K562 (cell line): ENCODE results near the gene OR51B2. TPM values are rescaled to one million over a fixed set of nuclear protein-coding genes. Genes with fewer than 3 reads are reported as not detected.
A peak's percentile ranks its signal among the peaks of the same experiment; 100 is the strongest.

ENCODE experiments used
- BDP1 ChIP-seq: IDR thresholded peaks from 3 replicates; pipeline ENCODE4 v1.6.1; 2011; ENCODE audit not compliant: insufficient read length, insufficient read depth
- CBX1 ChIP-seq: sonication (generic); IDR thresholded peaks from 2 replicates; pipeline ENCODE4 v1.6.1; 2016; ENCODE audit warnings: antibody characterized with exemption, low read depth, mild to moderate bottlenecking
- CHCHD3 ChIP-seq: fragments of 250-450 bp; sonication (Bioruptor Pico); IDR thresholded peaks from 2 replicates; pipeline ENCODE4 v2.1.2; 2022; ENCODE audit warnings: mild to moderate bottlenecking
- FOXM1 ChIP-seq, 2 experiments: fragments of 450-650 bp in 1 of 2; sonication (generic) in 1 of 2; formaldehyde crosslinking in 1 of 2; IDR thresholded peaks; 2 replicates each; pipeline versions ENCODE4 v1.6.1 to v1.9.0; 2017 to 2022; ENCODE audit warnings: low read depth in 2 of 2, mild to moderate bottlenecking in 2 of 2, missing genetic modification reagents in 1 of 2, moderate library complexity in 1 of 2
- GATA2 ChIP-seq: sonication (generic); formaldehyde crosslinking; IDR thresholded peaks from 2 replicates; pipeline ENCODE4 v1.4.0; 2020; ENCODE audit warnings: mild to moderate bottlenecking, missing genetic modification reagents
- MITF ChIP-seq: IDR thresholded peaks from 2 replicates; pipeline ENCODE4 v1.6.1; 2014; ENCODE audit warnings: antibody characterized with exemption
- NFE2L1 ChIP-seq: fragments of 450-650 bp; IDR thresholded peaks from 2 replicates; pipeline ENCODE4 v1.6.1; 2016; ENCODE audit warnings: missing genetic modification characterization, low read depth, mild to moderate bottlenecking, missing compliant biosample characterization, moderate library complexity, borderline replicate concordance
- NFXL1 ChIP-seq: fragments of 450-650 bp; formaldehyde crosslinking; IDR thresholded peaks from 2 replicates; pipeline ENCODE4 v1.4.0; 2021; ENCODE audit warnings: mild to moderate bottlenecking
- RAD21 ChIP-seq, 2 experiments: fragments of 250-450 bp in 1 of 2; fragments of 450-650 bp in 1 of 2; sonication (Bioruptor Pico) in 1 of 2; formaldehyde crosslinking in 1 of 2; IDR thresholded peaks in 1 of 2; conservative IDR thresholded peaks in 1 of 2; 2 replicates each; pipeline versions ENCODE4 v1.4.0 to v1.8.0; 2020 to 2022; ENCODE audit warnings: mild to moderate bottlenecking in 2 of 2, moderate library complexity in 1 of 2
- RBM17 ChIP-seq: fragments of 200-400 bp; formaldehyde crosslinking; IDR thresholded peaks from 2 replicates; pipeline ENCODE4 v1.6.1; 2017; ENCODE audit warnings: low read depth, mild to moderate bottlenecking, low read length, borderline replicate concordance
- SOX6 ChIP-seq: fragments of 450-650 bp; IDR thresholded peaks from 2 replicates; pipeline ENCODE4 v1.6.1; 2014; ENCODE audit warnings: mild to moderate bottlenecking
- SRSF1 ChIP-seq: fragments of 200-400 bp; formaldehyde crosslinking; IDR thresholded peaks from 2 replicates; pipeline ENCODE4 v1.6.1; 2017; ENCODE audit warnings: mild to moderate bottlenecking, low read depth, low read length, moderate library complexity
- TEAD4 ChIP-seq, 2 experiments: sonication (generic) in 1 of 2; formaldehyde crosslinking in 1 of 2; IDR thresholded peaks; 2 replicates each; pipeline versions ENCODE4 v1.6.1 to v1.8.0; 2012 to 2022; ENCODE audit warnings: borderline replicate concordance in 1 of 2, inconsistent platforms in 1 of 2, low read length in 1 of 2, mild to moderate bottlenecking in 1 of 2, missing genetic modification reagents in 1 of 2
- ZFPM2 ChIP-seq: fragments of 250-450 bp; sonication (Bioruptor Pico); IDR thresholded peaks from 2 replicates; pipeline ENCODE4 v1.5.1; 2022; ENCODE audit warnings: mild to moderate bottlenecking
- ZNF197 ChIP-seq: fragments of 200-800 bp; sonication (Bioruptor generic); IDR thresholded peaks from 2 replicates; pipeline ENCODE4 v1.6.1; 2016; ENCODE audit warnings: low read depth, missing genetic modification characterization, missing compliant biosample characterization
- polyA plus RNA-seq, 8 experiments: library from polyadenylated mRNA; depleted of rRNA in 4 of 8; stranded (reverse) in 5 of 8; unstranded in 3 of 8; fragments of >200 nt; fragmentation: Nextera tagmentation in 2 of 8; fragmentation: Illumina TruSeq in 1 of 8; extraction: Ambion mirVana in 2 of 8; extraction: Trizol in 1 of 8; gene quantifications; 2 replicates each; pipeline versions ENCODE4 v1.2.1 to v1.2.3, GENCODE V29; 2011 to 2014; ENCODE audit warnings: inconsistent platforms in 1 of 8, missing spikeins in 1 of 8
- total RNA-seq, 7 experiments: library from RNA; depleted of rRNA in 6 of 7; stranded (reverse); fragments of >200 nt in 6 of 7; fragmentation: Illumina TruSeq in 2 of 7; extraction: Trizol in 2 of 7; gene quantifications; 2 replicates each; pipeline versions ENCODE4 v1.2.1 to v1.2.3, GENCODE V29; 2011 to 2021; ENCODE audit warnings: low replicate concordance in 1 of 7
- TF ChIP-seq, protein P1 (sequence below): fragments of 150-350 bp; IDR thresholded peaks from 2 replicates; pipeline ENCODE4 v1.6.1; 2014; ENCODE audit warnings: low read depth, mild to moderate bottlenecking, low read length, borderline replicate concordance
- TF ChIP-seq, protein P2 (sequence below): IDR thresholded peaks from 2 replicates; pipeline ENCODE4 v1.6.1; 2012; ENCODE audit warnings: low read depth, low read length, improper control_type of control experiment, borderline replicate concordance
- TF ChIP-seq, protein P3 (sequence below): fragments of 250-450 bp; sonication (Bioruptor Pico); IDR thresholded peaks from 2 replicates; pipeline ENCODE4 v1.5.0; 2022; ENCODE audit warnings: mild to moderate bottlenecking

OR51B2 gene
- total and polyA plus RNA-seq, 9 of the 15 experiments (the other 6 are each of a cell fraction or from before 2014, with no cell fraction given): 0.38 to 6.6 (median 4.0) TPM

- TF ChIP-seq, protein P1, sequence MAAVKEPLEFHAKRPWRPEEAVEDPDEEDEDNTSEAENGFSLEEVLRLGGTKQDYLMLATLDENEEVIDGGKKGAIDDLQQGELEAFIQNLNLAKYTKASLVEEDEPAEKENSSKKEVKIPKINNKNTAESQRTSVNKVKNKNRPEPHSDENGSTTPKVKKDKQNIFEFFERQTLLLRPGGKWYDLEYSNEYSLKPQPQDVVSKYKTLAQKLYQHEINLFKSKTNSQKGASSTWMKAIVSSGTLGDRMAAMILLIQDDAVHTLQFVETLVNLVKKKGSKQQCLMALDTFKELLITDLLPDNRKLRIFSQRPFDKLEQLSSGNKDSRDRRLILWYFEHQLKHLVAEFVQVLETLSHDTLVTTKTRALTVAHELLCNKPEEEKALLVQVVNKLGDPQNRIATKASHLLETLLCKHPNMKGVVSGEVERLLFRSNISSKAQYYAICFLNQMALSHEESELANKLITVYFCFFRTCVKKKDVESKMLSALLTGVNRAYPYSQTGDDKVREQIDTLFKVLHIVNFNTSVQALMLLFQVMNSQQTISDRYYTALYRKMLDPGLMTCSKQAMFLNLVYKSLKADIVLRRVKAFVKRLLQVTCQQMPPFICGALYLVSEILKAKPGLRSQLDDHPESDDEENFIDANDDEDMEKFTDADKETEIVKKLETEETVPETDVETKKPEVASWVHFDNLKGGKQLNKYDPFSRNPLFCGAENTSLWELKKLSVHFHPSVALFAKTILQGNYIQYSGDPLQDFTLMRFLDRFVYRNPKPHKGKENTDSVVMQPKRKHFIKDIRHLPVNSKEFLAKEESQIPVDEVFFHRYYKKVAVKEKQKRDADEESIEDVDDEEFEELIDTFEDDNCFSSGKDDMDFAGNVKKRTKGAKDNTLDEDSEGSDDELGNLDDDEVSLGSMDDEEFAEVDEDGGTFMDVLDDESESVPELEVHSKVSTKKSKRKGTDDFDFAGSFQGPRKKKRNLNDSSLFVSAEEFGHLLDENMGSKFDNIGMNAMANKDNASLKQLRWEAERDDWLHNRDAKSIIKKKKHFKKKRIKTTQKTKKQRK: no peak
- no peak for TF ChIP-seq CBX1
- 0 out of 2 replicates have a peak, but pooled peaks have one; percentile 8 for TF ChIP-seq SOX6
- TF ChIP-seq RAD21 (CRISPR knock-in tag; conservative IDR thresholded peaks at IDR 0.05 in 1 of 2, IDR thresholded peaks at IDR 0.05 in 1 of 2): no peak
- TF ChIP-seq NFE2L1 (tag): no peak
- TF ChIP-seq TEAD4 (IDR thresholded peaks at IDR 0.05; ENCODE audit: low read length): peak; percentile 42; the same call in 1 of the 2 replicates
- no peak for TF ChIP-seq TEAD4 (CRISPR knock-in tag; IDR thresholded peaks at IDR 0.05; ENCODE audit: borderline replicate concordance)
- TF ChIP-seq, protein P2, sequence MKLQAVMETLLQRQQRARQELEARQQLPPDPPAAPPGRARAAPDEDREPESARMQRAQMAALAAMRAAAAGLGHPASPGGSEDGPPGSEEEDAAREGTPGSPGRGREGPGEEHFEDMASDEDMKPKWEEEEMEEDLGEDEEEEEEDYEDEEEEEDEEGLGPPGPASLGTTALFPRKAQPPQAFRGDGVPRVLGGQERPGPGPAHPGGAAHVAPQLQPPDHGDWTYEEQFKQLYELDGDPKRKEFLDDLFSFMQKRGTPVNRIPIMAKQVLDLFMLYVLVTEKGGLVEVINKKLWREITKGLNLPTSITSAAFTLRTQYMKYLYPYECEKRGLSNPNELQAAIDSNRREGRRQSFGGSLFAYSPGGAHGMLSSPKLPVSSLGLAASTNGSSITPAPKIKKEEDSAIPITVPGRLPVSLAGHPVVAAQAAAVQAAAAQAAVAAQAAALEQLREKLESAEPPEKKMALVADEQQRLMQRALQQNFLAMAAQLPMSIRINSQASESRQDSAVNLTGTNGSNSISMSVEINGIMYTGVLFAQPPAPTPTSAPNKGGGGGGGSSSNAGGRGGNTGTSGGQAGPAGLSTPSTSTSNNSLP: peak; percentile 34; the same call in 1 of the 2 replicates
- TF ChIP-seq MITF: no peak
- TF ChIP-seq GATA2 (CRISPR knock-in tag): no peak
- 0 out of 2 replicates have a peak, but pooled peaks have one; percentile 21 for TF ChIP-seq FOXM1 (IDR thresholded peaks at IDR 0.05; ENCODE audit: low read depth)
- no peak for TF ChIP-seq FOXM1 (CRISPR knock-in tag; IDR thresholded peaks at IDR 0.05; ENCODE audit: low read depth)
- TF ChIP-seq CHCHD3: no peak
- TF ChIP-seq, protein P3, sequence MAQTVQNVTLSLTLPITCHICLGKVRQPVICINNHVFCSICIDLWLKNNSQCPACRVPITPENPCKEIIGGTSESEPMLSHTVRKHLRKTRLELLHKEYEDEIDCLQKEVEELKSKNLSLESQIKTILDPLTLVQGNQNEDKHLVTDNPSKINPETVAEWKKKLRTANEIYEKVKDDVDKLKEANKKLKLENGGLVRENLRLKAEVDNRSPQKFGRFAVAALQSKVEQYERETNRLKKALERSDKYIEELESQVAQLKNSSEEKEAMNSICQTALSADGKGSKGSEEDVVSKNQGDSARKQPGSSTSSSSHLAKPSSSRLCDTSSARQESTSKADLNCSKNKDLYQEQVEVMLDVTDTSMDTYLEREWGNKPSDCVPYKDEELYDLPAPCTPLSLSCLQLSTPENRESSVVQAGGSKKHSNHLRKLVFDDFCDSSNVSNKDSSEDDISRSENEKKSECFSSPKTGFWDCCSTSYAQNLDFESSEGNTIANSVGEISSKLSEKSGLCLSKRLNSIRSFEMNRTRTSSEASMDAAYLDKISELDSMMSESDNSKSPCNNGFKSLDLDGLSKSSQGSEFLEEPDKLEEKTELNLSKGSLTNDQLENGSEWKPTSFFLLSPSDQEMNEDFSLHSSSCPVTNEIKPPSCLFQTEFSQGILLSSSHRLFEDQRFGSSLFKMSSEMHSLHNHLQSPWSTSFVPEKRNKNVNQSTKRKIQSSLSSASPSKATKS (CRISPR knock-in tag): no peak
- TF ChIP-seq BDP1: no peak
- TF ChIP-seq SRSF1: no peak
- TF ChIP-seq NFXL1 (CRISPR knock-in tag): no peak
- TF ChIP-seq ZFPM2 (CRISPR knock-in tag): no peak
- TF ChIP-seq ZNF197 (CRISPR knock-in tag): no peak
- no peak for TF ChIP-seq RBM17
Measured at GRCh38 chr11:5297721-5298323, 26.3 kb downstream of the OR51B2 start (continued).
